GM10266 (cell line): Measurements from ENCODE around the gene PPP1R12C.
A peak's percentile ranks its signal among the peaks of the same experiment; 100 is the strongest.

Experiments
- DNase-seq: peaks from one replicate; pipeline ENCODE4 v3.0.0; 2012; ENCODE audit errors: extremely low spot score
- TF ChIP-seq, protein P1 (sequence below): IDR thresholded peaks from 2 replicates; pipeline ENCODE4 v1.5.1; 2012; ENCODE audit warnings: mild to moderate bottlenecking, low read depth; ENCODE audit not compliant: control insufficient read depth, insufficient read depth; ENCODE audit errors: missing control alignments

The PPP1R12C gene

GRCh38 chr19:55116859-55117662 lies at the start of gene PPP1R12C:
Gene PPP1R12C, minus strand, starts transcription at chr19:55117637. Its CDS starts 94 bp downstream, at chr19:55117543.
- DNase-seq, result no peak
- TF ChIP-seq, protein P1, sequence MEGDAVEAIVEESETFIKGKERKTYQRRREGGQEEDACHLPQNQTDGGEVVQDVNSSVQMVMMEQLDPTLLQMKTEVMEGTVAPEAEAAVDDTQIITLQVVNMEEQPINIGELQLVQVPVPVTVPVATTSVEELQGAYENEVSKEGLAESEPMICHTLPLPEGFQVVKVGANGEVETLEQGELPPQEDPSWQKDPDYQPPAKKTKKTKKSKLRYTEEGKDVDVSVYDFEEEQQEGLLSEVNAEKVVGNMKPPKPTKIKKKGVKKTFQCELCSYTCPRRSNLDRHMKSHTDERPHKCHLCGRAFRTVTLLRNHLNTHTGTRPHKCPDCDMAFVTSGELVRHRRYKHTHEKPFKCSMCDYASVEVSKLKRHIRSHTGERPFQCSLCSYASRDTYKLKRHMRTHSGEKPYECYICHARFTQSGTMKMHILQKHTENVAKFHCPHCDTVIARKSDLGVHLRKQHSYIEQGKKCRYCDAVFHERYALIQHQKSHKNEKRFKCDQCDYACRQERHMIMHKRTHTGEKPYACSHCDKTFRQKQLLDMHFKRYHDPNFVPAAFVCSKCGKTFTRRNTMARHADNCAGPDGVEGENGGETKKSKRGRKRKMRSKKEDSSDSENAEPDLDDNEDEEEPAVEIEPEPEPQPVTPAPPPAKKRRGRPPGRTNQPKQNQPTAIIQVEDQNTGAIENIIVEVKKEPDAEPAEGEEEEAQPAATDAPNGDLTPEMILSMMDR, result no peak

GRCh38 chr19:55166530-55167268 lies 49.3 kb upstream of the PPP1R12C start, which contains the start of gene DNAAF3:
Gene DNAAF3, minus strand, starts transcription at chr19:55166613. Its CDS starts 200 bp downstream, at chr19:55166413.
- peak; percentile 99 for DNase-seq
- TF ChIP-seq, protein P1, result no peak

DNA sequence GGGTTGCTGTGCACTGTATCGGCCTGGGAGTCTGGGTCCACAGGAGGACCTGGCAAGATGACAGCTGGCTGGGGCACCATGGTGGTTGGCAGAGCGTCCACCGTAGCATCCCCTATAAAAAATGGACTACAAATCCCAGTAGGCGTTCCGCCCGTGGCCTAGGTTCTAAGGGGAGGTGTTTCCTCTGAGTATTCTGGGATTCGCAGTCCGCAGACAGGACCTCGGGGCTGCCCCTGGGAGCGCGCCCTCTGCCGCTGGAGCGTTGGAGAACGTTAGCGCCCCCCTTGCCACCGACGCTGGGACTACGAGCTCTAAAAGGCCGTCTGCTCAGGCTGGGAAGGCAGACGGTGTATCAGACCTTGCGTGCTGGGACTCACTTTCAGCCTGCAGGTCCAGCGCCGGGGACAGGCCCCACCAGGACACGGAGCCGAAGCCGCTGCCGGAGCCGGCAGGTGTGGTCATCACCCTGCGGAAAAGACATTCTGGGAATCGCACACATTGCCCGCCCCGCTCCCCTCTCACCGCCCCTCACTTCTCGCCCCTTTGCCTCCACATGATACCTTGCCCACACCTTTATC lies 48.6 kb upstream of the PPP1R12C start:
- peak; percentile 72 for DNase-seq
- TF ChIP-seq, protein P1, result peak; percentile 47

- DNase-seq, result no peak
- TF ChIP-seq, protein P1, result no peak
Measured at GRCh38 chr19:55161571-55162322, 44.3 kb upstream of the PPP1R12C start.

DNA sequence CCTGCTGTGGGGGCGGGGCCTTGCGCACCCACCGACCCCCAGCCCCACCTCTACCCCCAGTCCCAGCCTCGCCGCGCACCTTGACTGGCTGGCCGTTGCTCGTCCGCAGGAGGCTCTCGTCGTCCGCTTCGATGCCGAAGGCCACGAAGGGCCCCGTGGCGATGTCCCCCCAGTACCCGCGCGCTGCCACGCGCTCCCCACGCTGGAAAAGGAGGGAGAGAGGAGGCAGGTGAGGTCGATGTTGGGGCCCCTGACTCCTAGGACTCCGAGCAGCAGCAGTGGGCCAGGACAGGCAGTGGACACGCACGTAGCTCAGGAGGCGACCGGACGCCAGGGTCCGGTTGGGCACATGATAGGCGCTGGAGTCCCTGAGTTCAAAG lies 43.5 kb upstream of the PPP1R12C start:
- TF ChIP-seq, protein P1, result no peak

GRCh38 chr19:55160128-55160985 lies 42.9 kb upstream of the PPP1R12C start:
- TF ChIP-seq, protein P1, result peak; percentile 96
- peak; percentile 99 for DNase-seq

More for the DNA sequence above, 43.5 kb upstream of the PPP1R12C start:
- DNase-seq, result no peak
